Measurements from ENCODE around the gene ZNF565.
"Not testable (repeated sequence)": the region's sequence is repeated elsewhere in the genome, so short reads cannot be mapped to it uniquely, and the experiment has no call there.

The ZNF565 gene

DNA sequence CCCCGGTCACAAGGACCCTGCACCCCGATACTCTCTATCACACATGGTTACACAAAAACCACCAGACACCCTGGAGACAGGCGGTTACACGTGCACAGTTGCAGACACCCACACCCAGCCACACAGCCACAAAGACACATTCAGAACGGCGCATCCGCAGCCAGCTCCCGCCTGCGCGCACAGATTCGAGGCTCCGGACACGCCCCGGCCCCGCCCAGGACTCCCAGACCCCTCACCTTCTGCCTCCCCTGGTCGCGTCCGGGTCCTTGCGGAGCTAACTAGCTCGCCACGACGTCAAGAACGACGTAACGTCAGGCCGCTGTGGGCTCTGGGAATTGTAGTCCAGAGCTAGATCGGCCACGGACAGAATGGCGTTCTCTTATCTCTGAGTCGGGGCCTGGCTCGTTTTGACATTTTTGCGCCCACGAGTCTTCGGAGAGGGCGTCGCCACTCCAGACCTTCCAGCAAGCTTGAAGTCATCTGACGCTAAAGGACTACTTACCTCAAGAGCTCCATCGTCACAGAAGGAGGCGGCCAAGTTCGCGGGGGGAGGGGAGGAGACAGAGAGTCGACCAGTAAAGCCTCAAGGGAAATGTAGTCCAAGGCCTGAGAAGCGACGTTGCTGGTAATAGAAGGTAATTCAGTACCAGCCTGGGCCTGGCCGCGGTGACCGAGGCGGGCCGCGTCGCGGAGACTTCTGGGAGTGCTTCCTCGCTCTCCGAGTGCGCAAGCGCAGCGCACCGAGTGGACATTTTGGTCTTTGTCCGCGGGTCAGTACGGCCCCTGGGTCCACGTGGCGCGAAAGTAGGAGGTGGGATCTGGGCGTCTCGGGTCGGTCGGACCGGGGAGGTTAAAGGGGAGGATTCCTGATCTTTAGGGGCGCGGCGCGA is at the start of gene ZNF565, which contains the start of gene ZNF146:
Gene ZNF565 (minus strand): TSS at position 280 of the 890 bp plus-strand sequence. CDS start 12,680 bp downstream, outside the sequence.
Gene ZNF146 (plus strand): TSS at position 721 of the 890 bp plus-strand sequence. CDS start 21,335 bp downstream, outside the sequence.
- peak; percentile 99 for DNase-seq (ENCODE audit: low spot score)

DNA sequence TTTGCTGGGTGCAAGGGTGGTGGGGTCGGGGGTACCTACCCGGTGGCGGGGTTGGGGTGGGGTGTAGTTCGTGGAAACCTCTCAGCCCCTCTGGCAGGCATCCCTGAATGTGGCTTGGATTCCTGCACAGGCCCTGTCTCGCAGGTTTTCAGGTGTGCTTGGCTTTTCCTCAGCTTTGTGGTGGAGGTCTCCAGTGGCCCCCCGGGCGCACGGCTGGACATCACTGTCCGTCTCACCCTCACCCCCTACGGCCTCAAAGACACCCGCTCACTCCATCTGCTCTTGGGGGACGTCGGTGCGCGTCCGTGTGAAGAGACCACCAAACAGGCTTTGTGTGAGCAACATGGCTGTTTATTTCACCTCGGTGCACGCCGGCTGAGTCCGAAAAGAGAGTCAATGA is 44.7 kb upstream of the ZNF565 start:
- no peak for DNase-seq (ENCODE audit: low spot score)

DNA sequence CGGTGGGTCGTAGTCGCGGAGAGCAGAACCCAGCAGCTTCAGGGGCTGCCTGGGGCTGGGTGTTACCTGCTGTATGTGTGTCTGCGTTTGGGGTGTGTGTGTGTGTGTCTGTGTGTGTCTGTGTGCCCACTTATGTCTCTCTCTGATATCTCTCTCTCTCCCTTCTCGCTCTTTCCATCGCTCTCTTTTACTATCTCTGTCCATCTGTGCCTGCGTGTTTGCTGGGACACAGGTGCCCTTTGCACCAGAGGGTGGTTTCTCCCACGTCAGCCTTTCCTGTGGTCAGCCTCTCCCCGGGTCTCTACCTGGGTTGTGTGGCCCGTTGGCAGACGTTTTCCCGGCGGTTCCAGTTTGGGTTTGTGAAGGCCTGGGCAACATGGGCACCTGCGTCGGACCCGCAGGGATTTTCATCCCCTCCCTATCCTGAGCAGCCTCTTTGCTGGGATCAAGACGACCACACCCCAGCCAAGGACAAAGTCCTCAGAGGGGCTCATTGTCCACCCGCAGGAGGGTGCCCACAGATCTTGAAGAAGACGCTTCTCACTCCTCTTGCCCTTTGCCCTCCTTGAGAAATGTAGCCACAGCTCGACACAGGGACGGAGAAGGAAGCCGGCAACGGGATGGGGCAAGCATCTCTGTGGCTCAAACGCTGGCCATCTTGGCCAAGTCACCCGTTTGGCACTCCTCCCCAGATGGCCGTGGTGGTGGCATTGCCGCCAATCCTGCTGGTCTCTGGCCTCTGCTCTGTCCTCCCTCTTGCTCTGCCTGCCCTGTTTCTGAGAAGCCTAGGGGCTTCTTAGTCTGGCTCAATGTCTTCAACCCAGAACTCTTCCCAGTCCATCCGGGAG is 43.8 kb upstream of the ZNF565 start:
- no peak for DNase-seq (ENCODE audit: low spot score)

DNA sequence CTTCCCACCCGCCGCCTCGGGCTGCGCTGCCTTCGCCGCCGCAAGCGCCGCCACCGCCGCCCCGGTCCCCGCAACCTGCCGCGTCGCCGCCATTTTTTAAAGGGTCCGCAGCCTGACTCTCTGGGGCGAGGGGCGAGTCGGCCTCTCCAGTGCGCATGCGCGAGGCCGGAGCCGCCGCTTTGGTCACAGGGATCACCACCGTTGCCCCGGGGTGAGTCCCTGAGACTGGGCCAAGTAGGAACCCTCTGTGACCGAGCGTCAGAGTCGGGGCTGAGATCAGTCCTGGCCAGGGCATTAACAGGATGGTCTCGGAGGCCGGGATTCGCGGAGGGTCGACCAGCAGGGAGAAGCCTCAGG is 43.0 kb upstream of the ZNF565 start:
- DNase-seq (ENCODE audit: low spot score), result no peak

DNA sequence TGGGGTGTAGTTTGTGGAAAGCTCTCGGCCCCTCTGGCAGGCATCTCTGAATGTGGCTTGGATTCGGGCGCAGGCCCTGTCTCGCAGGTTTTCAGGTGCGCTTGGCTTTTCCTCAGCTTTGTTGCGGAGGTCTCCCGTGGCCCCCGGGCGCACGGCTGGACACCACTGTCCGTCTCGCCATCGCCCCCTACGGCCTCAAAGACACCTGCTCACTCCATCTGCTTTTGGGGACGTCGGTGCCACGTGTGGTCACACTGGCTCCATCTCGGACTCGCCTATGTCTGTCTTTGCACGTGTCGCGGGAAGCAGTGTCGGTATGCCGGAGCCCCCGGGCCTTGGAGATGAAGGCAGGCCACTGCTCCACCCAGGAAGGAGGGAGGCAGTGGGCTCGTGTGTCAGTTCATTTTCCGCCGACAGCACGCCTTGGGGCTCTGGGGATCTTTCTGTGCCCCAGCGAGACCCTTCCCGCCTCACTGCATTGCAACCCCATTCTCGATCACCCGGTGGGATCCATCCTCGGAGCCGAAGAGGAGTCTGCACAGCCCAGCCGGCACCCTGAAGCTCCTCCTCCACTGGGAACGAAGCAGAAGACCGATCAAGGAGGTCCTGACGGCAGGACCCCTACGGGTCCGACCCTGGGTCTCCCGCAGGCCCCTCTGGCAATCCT is 42.5 kb upstream of the ZNF565 start:
- no peak for DNase-seq (ENCODE audit: low spot score)

DNA sequence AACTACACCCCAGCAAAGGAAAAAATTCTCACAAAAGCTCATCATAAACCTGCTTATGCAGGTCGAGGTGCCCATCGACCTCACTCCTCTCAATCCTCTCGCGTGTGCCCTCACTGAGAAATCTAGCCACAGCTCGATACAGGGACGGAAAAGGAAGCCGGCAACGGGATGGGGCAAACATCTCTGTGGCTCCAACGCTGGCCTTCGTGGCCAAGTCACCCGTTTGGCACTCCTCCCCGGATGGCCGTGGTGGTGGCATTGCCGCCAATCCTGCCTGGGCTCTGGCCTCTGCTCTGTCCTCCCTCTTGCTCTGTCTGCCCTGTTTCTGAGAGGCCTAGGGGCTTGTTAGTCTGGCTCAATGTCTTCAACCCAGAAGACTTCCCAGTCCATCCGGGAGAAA is 41.6 kb upstream of the ZNF565 start:
- no peak for DNase-seq (ENCODE audit: low spot score)

DNA sequence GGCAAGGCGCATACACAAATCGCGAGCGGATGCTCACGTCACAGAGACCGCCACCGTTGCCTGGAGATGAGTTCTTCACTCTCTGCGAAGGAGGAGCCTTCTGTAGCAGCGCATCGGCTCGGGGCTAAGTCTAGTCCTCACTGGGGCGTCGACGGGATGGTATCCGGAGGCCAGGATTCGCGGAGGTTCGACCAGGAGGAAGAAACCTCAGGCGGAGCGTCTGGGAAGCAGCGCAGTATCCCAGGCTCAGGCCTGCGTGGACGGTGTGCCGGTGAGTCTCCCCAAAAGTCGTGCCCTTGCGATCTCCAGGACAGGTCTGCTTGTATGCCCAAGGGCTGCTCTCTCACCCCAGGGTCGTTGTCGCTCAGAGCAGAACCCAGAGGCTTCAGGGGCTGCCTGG is 40.9 kb upstream of the ZNF565 start:
- no peak for DNase-seq (ENCODE audit: low spot score)

DNA sequence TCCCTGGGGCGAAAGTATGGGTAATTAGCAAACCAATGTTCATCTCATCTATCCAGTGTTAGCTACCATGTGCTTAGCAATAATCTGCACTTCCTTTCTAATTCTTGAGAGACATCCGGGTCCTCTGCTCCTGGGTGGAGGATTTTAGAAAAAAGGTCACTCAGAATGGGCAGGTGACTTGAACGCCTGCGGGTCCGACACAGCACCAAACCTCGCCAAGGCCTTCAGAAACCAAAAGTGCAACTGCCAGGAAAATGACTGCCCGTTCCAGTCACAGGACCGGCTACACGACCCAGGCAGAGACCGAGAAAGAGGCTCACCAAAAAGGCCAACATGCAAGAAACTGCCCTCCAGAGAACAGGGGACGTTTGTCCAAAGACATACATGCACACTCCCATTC is 40.4 kb upstream of the ZNF565 start:
- DNase-seq (ENCODE audit: low spot score), result no peak

DNA sequence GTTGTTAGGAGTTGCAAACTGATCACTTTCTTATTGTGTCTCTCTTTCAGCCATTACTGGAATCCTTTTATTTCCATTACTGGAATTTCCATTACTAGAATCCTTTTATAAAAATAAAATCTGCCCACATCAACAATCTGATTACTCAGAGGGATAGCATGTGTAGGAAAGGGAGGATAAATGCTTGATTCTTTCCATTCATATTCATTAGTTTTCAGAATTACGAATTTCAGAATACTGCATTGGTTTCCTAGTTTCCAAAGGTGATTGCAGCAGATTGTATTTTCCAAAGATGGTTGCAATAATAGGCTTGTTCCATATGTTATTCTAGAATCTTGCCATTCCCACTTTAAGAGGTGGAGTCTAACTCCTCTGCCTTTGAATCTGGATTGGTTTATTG is 37.6 kb upstream of the ZNF565 start:
- no peak for DNase-seq (ENCODE audit: low spot score)

DNA sequence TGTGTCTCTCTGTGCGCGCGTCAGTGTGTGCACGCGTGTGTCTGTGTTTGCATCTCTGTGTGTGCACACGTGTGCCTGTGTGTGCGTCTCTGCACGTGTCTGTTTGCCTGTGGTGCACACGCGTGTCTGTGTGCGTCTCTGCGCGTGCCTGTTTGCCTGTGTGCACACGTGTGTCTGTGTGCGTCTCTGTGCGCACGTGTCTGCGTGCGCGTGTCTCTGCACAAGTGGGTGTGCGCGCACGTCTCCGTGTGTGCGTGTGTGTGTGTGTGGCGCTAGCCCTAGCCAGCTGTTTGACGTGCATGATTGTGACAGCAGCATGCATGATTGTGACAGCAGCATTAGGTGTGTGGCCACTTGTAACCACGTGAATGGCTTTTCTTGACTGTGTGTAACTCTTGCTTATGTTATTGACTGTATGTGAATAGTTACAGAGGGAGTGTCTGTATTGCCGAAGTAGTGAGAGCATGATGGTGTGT is 31.6 kb upstream of the ZNF565 start:
- DNase-seq (ENCODE audit: low spot score), result no peak

DNA sequence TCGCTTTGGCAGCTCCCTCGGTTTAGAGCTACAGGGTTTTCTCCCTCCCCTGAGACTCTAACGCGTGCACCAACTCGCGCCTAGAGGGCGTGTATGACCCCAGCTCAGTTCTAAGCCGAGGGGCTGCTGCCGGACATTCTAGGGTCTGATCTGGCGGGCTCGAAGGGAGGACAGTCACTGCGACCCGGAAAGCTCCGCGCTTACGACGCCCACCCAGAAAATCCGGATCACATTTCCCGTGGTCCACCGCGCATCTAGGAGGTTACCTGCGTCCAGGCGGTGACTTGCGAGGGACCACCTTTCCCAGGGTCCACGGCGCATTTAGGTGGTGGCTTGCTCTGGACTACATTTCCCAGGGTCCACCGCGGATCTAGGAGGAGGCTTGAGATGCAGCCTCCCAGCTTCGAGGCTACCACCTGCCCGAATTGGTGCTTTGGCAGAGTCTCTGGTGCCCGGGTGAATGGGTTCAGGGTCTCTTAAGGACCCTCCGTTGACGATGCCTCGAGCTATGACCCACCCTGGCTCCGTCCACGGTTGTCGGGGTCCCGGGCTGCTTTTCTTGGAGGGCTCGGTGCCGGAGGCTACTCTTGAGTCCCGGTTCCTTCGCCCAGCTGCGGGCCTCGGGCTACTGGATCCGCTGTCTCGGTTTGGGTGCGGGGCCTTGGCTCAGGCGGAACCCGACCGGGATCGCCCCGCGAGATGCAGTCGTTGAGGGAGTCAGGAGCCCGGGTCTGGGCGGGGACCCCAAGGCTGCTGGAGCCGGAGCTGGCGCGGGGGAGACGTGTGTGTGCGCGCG is 30.9 kb upstream of the ZNF565 start:
- no peak for DNase-seq (ENCODE audit: low spot score)

DNA sequence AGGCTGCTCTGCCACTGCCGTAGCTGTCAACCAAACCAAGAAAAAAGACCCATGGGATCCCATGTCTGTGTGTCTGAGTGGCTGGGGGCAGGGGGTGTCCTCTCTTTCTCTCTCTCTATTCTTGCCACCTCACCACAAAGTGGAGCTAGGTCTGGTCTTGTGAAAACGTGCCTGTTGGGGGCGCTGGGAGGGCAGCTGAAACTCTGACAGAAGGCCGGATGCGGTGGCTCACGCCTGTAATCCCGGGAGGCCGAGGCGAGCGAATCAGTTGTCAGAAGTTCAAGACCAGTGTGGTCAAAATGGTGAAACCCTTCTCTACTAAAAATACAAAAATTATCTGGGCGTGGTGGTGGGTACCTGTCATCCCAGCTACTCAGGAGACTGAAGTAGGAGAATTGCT is 29.6 kb upstream of the ZNF565 start:
- no peak for DNase-seq (ENCODE audit: low spot score)

DNA sequence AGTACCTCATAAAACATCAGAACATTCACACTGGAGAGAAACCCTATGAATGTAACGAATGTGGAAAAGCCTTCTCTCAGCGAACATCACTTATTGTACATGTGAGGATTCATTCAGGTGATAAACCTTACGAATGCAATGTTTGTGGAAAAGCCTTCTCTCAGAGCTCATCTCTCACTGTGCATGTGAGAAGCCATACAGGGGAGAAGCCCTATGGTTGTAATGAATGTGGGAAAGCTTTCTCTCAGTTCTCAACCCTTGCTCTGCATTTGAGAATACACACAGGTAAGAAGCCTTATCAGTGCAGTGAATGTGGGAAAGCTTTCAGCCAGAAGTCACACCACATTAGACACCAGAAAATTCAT is 22.5 kb upstream of the ZNF565 start:
- no peak for DNase-seq (ENCODE audit: low spot score)

DNA sequence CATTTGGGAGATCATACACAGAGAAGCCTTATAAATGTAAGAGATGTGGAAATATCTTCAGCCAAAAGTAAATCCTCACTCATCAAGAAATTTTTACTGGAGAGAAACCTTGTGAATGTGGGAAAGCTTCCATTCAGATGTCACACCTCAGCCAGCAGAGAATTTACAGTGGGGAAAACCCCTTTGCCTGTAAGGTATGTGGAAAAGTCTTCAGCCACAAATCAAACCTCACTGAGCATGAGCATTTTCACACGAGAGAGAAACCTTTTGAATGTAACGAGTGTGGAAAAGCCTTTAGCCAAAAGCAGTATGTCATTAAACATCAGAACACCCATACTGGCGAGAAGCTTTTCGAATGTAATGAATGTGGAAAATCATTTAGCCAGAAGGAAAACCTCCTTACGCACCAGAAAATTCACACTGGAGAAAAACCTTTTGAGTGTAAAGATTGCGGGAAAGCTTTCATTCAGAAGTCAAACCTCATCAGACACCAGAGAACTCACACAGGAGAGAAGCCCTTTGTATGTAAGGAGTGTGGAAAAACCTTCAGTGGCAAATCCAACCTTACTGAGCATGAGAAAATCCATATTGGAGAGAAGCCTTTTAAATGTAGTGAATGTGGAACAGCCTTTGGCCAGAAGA is 22.0 kb upstream of the ZNF565 start:
- DNase-seq (ENCODE audit: low spot score), result no peak

DNA sequence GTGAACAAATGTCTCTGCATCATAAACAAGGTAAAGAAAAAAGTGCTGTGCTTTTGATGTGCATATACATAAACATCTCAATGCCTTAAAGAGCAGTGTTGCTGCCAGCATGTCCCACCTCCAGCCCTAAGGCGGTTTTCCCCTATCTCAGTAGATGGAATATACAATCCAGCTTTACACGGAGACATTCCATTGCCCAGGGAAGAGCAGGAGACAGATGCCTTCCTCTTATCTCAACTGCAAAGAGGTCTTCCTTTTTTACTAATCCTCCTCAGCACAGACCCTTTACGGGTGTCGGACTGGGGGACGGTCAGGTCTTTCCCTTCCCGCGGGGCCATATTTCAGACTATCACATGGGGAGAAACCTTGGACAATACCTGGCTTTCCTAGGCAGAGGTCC is 19.2 kb upstream of the ZNF565 start:
- not testable (repeated sequence) for DNase-seq (ENCODE audit: low spot score)

DNA sequence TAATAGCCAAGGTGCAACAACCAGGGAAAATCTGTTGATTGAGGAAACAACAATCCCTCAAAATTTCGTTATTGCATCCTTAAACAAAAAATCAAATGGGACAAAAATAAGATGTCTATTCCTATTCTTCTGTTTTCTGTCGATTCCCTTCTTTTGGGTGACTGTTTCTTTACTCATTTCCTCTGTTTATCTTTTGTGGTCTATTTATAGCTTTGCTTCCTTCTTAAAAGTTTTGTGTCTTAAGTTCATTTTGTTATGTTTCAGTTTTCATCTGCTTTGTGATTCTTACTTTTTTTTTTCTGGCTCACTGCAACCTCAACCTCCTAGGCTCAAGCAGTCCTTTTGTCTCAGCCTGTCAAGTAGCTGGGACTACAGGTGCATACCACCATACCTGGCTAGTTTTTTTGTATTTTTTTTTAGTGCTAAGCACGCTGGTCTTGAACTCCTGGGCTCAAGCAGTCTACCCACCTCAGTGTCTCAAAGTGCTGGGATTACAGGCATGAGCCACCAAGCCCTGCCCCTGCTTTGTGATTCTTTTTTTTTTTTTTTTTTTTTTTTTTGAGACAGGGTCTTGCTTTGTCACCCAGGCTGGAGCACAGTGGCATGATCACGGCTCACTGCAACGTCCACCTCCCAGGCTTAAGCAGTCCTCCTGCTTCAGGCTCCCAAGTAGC is 10.9 kb upstream of the ZNF565 start:
- DNase-seq (ENCODE audit: low spot score), result no peak

DNA sequence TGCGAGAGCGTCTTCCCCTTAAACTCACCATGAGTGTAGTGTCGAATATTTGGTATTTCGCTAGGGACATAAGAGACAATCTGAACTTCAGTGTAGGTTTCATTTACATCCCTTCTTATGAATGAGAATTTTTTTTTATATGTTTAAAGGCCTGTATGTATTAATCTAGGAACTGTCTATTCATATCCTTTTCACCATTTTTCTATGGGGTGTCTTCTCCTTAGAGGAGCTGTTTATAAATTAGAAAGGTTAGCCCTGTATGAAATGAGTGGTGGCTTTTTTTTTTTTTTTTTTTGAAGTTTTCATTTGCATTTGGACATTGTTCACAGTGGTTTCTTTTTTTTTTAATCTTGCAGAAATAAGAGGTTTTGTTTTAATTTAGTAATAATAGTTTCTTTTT is 8.0 kb upstream of the ZNF565 start:
- no peak for DNase-seq (ENCODE audit: low spot score)

DNA sequence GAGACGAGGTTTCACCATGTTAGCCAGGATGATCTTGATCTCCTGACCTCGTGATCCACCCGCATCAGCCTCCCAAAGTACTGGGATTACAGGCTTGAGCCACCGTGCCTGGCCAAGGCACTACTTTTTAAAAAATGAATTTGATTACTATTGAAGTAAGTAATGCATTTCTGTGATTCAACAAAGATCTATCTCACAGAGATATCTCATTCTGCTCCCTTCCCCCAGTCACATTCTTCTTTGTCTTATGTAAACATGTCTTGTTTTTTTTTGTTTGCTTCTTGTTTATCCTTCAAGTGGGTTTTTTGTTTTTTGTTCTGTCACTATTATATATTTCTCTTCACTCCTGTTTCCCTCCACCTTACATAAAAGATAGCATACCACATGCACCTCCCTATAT is 7.0 kb upstream of the ZNF565 start:
- no peak for DNase-seq (ENCODE audit: low spot score)

DNA sequence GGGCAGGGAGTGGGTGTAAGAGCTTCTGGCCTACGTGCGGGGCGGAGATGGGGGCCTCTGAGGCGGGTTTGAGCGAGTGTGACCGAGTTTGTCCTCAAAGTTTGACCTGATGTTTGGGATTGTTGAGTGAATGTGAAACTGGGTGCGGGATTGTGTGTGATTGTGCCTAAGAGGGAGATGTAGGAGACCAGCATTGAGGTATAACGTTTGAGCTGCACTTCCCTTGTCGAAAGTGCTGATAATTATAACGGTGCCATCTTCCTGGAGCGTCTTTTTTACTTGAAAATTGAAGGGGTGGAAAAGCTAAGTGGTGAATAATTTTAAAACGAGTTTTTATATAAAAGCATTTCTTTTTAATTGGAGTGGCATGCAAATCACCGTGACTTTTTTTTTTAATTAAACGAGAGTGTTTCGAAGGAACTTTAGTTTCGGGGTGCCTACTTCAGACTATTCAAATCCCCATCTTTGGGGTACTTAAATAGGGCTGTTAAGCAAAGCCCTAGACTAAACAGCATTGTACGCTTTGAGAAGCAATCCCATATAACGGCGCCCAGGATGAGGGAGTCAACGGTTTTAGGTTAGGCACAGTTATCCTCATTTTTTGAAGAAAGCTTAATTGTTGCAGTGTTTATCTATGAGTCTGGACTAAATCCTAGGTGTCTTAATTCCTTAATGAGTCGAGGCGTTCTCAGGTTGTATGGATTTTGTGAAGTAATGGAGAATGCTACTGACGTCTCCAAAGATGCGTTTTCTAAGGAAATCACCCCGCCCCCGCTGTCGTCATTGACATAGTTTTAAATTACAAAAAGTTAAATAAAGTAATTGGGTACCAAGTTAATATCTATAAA is 1.0 kb upstream of the ZNF565 start:
- DNase-seq (ENCODE audit: low spot score), result no peak

DNA sequence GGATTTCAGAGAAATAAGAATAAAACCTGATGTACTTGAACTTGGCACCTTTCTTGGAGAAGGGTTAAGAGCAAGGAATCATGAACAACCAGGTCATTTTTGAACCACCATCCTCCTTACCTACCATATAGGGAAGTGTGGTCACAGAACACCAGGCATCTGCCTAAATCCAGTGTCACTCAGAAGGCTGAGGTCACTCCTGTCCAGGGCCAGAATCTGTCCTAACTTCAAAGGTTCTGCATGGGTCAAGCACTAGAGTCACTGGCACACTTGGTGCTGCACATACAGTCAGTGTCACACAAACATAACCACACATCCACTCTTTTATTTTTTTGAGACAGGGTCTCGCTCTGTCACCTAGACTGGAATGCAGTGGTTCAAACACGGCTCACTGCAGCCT is 1.6 kb downstream of the ZNF565 start:
- no peak for DNase-seq (ENCODE audit: low spot score)
